T-cell (primary cell): Measurements from ENCODE around the gene ZNF33B. TPM values are rescaled to one million over a fixed set of nuclear protein-coding genes. Genes with fewer than 3 reads are reported as not detected.
A peak's percentile ranks its signal among the peaks of the same experiment; 100 is the strongest.

Source experiments
- ATAC-seq, 4 experiments: fragments of 200-7000 bp in 3 of 4; fragments of 150-1000 bp in 1 of 4; cut with Tn5 transposase; replicated peaks in 1 of 4; 1 replicate in 3 of 4; 2 replicates in 1 of 4; pipeline ENCODE4 v1.10.0; 2021; ENCODE audit warnings: moderate library complexity in 3 of 4, mild to moderate bottlenecking in 2 of 4, moderate number of reproducible peaks in 1 of 4
- CTCF ChIA-PET, 2 donors: fragments of 300-600 bp; sonication (Branson Sonifier 250); formaldehyde crosslinking; loops; one replicate each; lab custom pipeline; 2022; ENCODE audit warnings: antibody characterized with exemption in 2 of 2; lab: Charles Lee
- POLR2A ChIA-PET, 2 donors: fragments of 300-600 bp; sonication (Branson Sonifier 250); formaldehyde crosslinking; loops; one replicate each; lab custom pipeline; 2022; ENCODE audit warnings: antibody characterized with exemption in 2 of 2; lab: Charles Lee
- DNase-seq, 35 experiments: peaks; one replicate each; pipeline versions ENCODE4 v3.0.0 to v3.0.0-alpha.2; 2013 to 2023
- H3K27ac ChIP-seq: one replicate; pipeline ENCODE4 v1.5.1; 2013; ENCODE audit warnings: low read length
- H3K27me3 ChIP-seq, 2 experiments: replicated peaks in 1 of 2; 1 replicate in 1 of 2; 2 replicates in 1 of 2; pipeline versions ENCODE4 v1.6.1 to v1.7.0; 2013; ENCODE audit warnings: low read length in 1 of 2, mixed read lengths in 1 of 2; ENCODE audit not compliant: control insufficient read depth in 2 of 2, insufficient read depth in 2 of 2; ENCODE audit errors: extremely low read depth in 1 of 2
- H3K36me3 ChIP-seq, 2 donors: 1 replicate in 1 of 2; 2 replicates in 1 of 2; pipeline versions ENCODE4 v1.6.1 to v1.7.0; 2013; ENCODE audit warnings: low read length in 1 of 2; ENCODE audit not compliant: control insufficient read depth in 2 of 2, insufficient read depth in 1 of 2; ENCODE audit errors: extremely low read depth in 1 of 2
- H3K4me1 ChIP-seq, 2 experiments: 1 replicate in 1 of 2; 2 replicates in 1 of 2; pipeline versions ENCODE4 v1.6.1 to v1.7.0; 2013; ENCODE audit warnings: low read length in 2 of 2, mixed read lengths in 1 of 2; ENCODE audit not compliant: insufficient read depth in 2 of 2, control insufficient read depth in 1 of 2; ENCODE audit errors: extremely low read depth in 1 of 2
- H3K4me3 ChIP-seq, 2 donors: 1 replicate in 1 of 2; 2 replicates in 1 of 2; pipeline versions ENCODE4 v1.5.1 to v1.7.0; 2013; ENCODE audit warnings: mild to moderate bottlenecking in 2 of 2, low read length in 1 of 2, moderate library complexity in 1 of 2; ENCODE audit not compliant: control insufficient read depth in 1 of 2; ENCODE audit errors: extremely low read depth in 1 of 2
- H3K9me3 ChIP-seq: 2 replicates; pipeline ENCODE4 v1.7.0; 2013
- H3K27ac Mint-ChIP-seq, 2 donors: one replicate each; pipeline ENCODE4 v1.8.0; 2020 to 2021; ENCODE audit warnings: mild to moderate bottlenecking in 2 of 2, mixed read lengths in 2 of 2
- H3K27me3 Mint-ChIP-seq, 2 donors: one replicate each; pipeline ENCODE4 v1.8.0; 2021 to 2022; ENCODE audit warnings: mixed read lengths in 2 of 2
- H3K36me3 Mint-ChIP-seq: one replicate; pipeline ENCODE4 v1.8.0; 2021; ENCODE audit warnings: mixed read lengths
- H3K4me1 Mint-ChIP-seq, 3 donors: one replicate each; pipeline ENCODE4 v1.8.0; 2020 to 2022; ENCODE audit warnings: mixed read lengths in 3 of 3, mild to moderate bottlenecking in 1 of 3
- H3K4me3 Mint-ChIP-seq, 3 donors: one replicate each; pipeline ENCODE4 v1.8.0; 2020 to 2022; ENCODE audit warnings: mild to moderate bottlenecking in 3 of 3, mixed read lengths in 3 of 3, moderate library complexity in 3 of 3
- H3K9me3 Mint-ChIP-seq, 3 donors: one replicate each; pipeline ENCODE4 v1.8.0; 2020 to 2022; ENCODE audit warnings: mixed read lengths in 3 of 3
- WGBS: methylation state at CpG from one replicate; pipeline ENCODE4 v1.1.5; 2013; ENCODE audit warnings: missing lambda C conversion rate; ENCODE audit not compliant: insufficient coverage; 5-methylcytosine and 5-hydroxymethylcytosine counted together
- total RNA-seq, 35 experiments: library from RNA in 6 of 35; stranded (reverse) in 6 of 35; fragments of 120-200 nt in 1 of 35; gene quantifications; one replicate each; pipeline versions ENCODE4 v1.2.1 to v1.2.4 and lab custom pipeline; 2013 to 2026

ZNF33B gene
- total RNA-seq, 5 donors from 2014 or later (not counting 1 experiment from before 2014, with no cell fraction given) = 26.4 to 61.6 (median 57.7) TPM

DNA sequence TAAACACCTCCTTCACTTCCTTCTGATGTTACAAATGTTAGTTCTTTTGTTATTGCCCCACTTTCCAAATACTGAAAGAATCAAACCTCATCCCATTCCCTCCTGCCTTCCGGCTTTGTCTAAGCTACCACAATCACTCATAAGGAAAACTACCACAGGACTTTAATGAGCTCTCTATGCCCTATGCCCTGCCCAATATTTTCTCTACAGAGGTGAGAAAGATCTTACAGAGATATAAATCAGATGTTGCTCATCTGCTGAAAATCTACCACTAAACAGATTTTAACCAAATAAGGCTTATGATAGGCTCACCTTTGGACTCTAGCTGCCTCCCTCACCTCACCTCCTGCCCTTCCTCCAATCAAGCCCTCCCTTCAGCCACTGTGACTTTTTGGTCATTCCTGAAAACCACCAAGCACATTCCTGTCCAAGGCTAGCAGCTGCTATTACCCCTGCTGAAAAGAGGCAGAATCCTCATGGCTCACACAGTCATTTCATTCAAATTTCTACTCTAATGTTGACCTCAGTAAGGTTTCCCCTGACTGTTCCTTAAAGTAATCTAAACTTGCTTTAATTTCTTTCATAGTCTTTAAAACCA is 7.7 kb downstream of the ZNF33B start:
- H3K27ac ChIP-seq = peak overlapping the region; percentile 51
- H3K36me3 Mint-ChIP-seq = peaks cover 81% of the 10 kb centered on the region
- no peaks in the 10 kb centered on the region for H3K27me3 ChIP-seq
- no peaks in the 10 kb centered on the region for H3K9me3 ChIP-seq
- H3K4me3 ChIP-seq = no peak overlapping the region
- peaks cover 12 to 40% of the 10 kb centered on the region in 2 donors for H3K36me3 ChIP-seq
- peaks cover 0 to 5% (median 4%) of the 10 kb centered on the region in 3 donors for H3K9me3 Mint-ChIP-seq
- H3K27me3 Mint-ChIP-seq = no peaks in the 10 kb centered on the region
- no peak for DNase-seq
- ATAC-seq = peak in 1 of 4 experiments; percentile 40
- H3K4me1 ChIP-seq = peaks cover 18 to 22% of the 10 kb centered on the region in 2 experiments
- H3K27ac Mint-ChIP-seq = peak overlapping the region; percentile 78 to 90
- H3K4me3 Mint-ChIP-seq = no peak overlapping the region
- ChIA-PET POLR2A (no interaction called here), CTCF (no interaction called here)
- no CpG with 5 or more reads among the region's 1 CpG for WGBS
- peaks cover 50 to 58% (median 53%) of the 10 kb centered on the region in 3 donors for H3K4me1 Mint-ChIP-seq

DNA sequence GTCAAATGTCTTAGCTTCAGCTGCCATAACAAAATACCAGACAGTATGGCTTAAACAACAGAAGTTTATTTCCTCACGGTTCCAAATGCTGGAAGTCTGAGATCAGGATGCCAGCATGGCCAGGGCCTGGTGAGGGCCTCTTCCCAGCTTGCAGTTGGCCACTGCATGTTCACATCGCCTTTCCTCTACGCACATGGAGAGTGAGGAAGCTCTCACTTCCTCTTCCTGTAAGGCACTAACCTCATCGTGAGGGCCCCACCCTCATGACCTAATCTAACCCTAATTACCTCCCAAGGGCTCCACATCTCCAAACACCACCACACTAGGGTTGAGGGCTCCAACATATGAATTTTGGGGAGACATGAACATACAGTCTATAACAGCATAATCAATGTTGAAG is 14.4 kb downstream of the ZNF33B start:
- ChIA-PET CTCF (no interaction called here), POLR2A (no interaction called here)
- H3K9me3 Mint-ChIP-seq = peaks cover 0 to 14% (median 10%) of the 10 kb centered on the region in 3 donors
- no peak overlapping the region for H3K4me3 Mint-ChIP-seq
- peak overlapping the region in 1 of 2 donors; percentile 28 for H3K27ac Mint-ChIP-seq
- no peaks in the 10 kb centered on the region for H3K9me3 ChIP-seq
- ATAC-seq (no peak), DNase-seq (no peak)
- H3K27ac ChIP-seq = no peak overlapping the region
- peaks cover 4 to 39% of the 10 kb centered on the region in 2 donors for H3K36me3 ChIP-seq
- H3K4me3 ChIP-seq = no peak overlapping the region
- H3K27me3 Mint-ChIP-seq = no peaks in the 10 kb centered on the region
- 100% methylated on average over 1 of the region's 4 CpGs for WGBS
- H3K36me3 Mint-ChIP-seq = peaks cover 90% of the 10 kb centered on the region
- H3K4me1 ChIP-seq = peaks cover 0 to 3% of the 10 kb centered on the region in 2 experiments
- peaks cover 25 to 50% (median 28%) of the 10 kb centered on the region in 3 donors for H3K4me1 Mint-ChIP-seq
- no peaks in the 10 kb centered on the region for H3K27me3 ChIP-seq

DNA sequence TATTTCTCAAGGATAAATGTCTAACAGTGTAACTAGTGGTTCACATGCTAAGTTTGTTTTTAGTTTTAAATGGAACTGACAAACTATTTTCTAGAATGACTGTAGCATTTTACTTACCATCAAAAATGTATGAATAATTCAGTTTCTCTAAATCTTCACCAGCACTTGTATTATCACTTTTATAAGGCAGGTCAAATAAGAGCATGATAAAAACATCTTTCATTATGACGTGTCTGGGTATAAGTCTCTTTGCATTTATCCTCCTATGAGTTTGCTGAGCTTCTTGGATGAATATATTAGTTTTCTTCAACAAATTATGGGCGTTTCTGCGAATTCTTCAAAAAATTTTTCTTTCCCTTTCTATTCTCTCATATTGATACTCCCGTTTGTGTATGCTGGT is 19.9 kb downstream of the ZNF33B start:
- peaks cover 78% of the 10 kb centered on the region for H3K36me3 Mint-ChIP-seq
- peaks cover 0 to 26% of the 10 kb centered on the region in 2 donors for H3K36me3 ChIP-seq
- no peak overlapping the region for H3K27ac Mint-ChIP-seq
- ATAC-seq (no peak), DNase-seq (no peak)
- no CpG with 5 or more reads among the region's 4 CpGs for WGBS
- no peak overlapping the region for H3K27ac ChIP-seq
- CTCF ChIA-PET = interaction anchor here in 1 of 2 donors (0.6 kb wide), 1 partner anchor 13 kb away, joined by 4 read pairs; no protein-coding TSS in a partner anchor
- H3K9me3 Mint-ChIP-seq = no peaks in the 10 kb centered on the region
- no peaks in the 10 kb centered on the region for H3K27me3 Mint-ChIP-seq
- peaks cover 23 to 42% (median 24%) of the 10 kb centered on the region in 3 donors for H3K4me1 Mint-ChIP-seq
- POLR2A ChIA-PET = no interaction called here
- no peak overlapping the region for H3K4me3 ChIP-seq
- peaks cover 0 to 3% of the 10 kb centered on the region in 2 experiments for H3K4me1 ChIP-seq
- no peaks in the 10 kb centered on the region for H3K27me3 ChIP-seq
- H3K9me3 ChIP-seq = no peaks in the 10 kb centered on the region
- H3K4me3 Mint-ChIP-seq = no peak overlapping the region

DNA sequence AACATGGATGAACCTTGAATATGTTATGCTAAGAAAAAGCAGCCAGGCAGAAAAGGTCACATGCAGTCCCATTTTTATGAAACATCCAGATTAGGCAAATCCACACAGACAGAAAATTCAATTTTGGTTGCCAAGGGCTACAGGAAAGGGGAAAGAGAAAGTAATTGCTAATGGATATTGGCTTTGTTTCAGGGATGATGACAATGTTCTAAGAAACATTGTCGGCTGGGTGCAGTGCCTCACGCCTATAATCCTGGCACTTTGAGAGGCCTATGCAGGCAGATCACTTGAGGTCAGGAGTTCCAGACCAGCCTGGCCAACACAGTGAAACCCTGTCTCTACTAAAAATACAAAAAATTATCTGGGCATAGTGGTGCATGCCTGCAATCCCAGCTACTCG is 23.0 kb downstream of the ZNF33B start:
- no peaks in the 10 kb centered on the region for H3K27me3 Mint-ChIP-seq
- Histone ChIP-seq H3K27me3 (no peaks in the 10 kb centered on the region), H3K27ac (no peak overlapping the region), H3K4me3 (no peak overlapping the region), H3K36me3 (peaks cover 0 to 32% of the 10 kb centered on the region in 2 donors), H3K9me3 (no peaks in the 10 kb centered on the region), H3K4me1 (peaks cover 0 to 2% of the 10 kb centered on the region in 2 experiments)
- H3K4me1 Mint-ChIP-seq = peaks cover 10 to 15% (median 14%) of the 10 kb centered on the region in 3 donors
- ATAC-seq = no peak
- no peak for DNase-seq
- 90% methylated on average over 3 of the region's 3 CpGs for WGBS
- peaks cover 0 to 3% (median 0%) of the 10 kb centered on the region in 3 donors for H3K9me3 Mint-ChIP-seq
- no peak overlapping the region for H3K4me3 Mint-ChIP-seq
- ChIA-PET POLR2A (no interaction called here), CTCF (no interaction called here)
- peaks cover 78% of the 10 kb centered on the region for H3K36me3 Mint-ChIP-seq
- H3K27ac Mint-ChIP-seq = no peak overlapping the region

DNA sequence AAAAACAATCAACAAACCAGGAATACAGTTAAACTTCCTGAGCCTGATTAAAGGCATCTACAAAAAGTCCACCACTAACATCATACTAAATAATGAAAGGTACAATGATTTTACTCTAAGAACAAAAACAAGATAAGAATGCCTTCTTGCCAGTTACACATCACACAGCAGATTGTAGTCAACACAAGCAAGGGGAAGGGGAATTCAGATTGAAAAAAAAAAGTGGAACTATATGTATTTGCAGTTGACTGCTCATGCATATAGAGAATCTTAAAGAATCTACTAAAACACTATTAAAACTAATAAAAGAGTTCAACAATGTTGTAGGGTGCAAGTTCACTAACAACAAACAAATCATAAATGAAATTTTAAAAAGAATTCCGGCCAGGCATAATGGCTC is 28.5 kb downstream of the ZNF33B start:
- Mint-ChIP-seq H3K27ac (no peak overlapping the region), H3K4me3 (no peak overlapping the region), H3K4me1 (peaks cover 4 to 16% (median 10%) of the 10 kb centered on the region in 3 donors), H3K36me3 (peaks cover 85% of the 10 kb centered on the region), H3K9me3 (peaks cover 0 to 22% (median 17%) of the 10 kb centered on the region in 3 donors), H3K27me3 (no peaks in the 10 kb centered on the region)
- ATAC-seq (no peak), DNase-seq (no peak)
- CTCF ChIA-PET = no interaction called here
- no CpG with 5 or more reads among the region's 1 CpG for WGBS
- POLR2A ChIA-PET = no interaction called here
- no peaks in the 10 kb centered on the region for H3K9me3 ChIP-seq
- H3K4me1 ChIP-seq = no peaks in the 10 kb centered on the region
- no peaks in the 10 kb centered on the region for H3K27me3 ChIP-seq
- no peak overlapping the region for H3K4me3 ChIP-seq
- peaks cover 6 to 40% of the 10 kb centered on the region in 2 donors for H3K36me3 ChIP-seq
- H3K27ac ChIP-seq = no peak overlapping the region

DNA sequence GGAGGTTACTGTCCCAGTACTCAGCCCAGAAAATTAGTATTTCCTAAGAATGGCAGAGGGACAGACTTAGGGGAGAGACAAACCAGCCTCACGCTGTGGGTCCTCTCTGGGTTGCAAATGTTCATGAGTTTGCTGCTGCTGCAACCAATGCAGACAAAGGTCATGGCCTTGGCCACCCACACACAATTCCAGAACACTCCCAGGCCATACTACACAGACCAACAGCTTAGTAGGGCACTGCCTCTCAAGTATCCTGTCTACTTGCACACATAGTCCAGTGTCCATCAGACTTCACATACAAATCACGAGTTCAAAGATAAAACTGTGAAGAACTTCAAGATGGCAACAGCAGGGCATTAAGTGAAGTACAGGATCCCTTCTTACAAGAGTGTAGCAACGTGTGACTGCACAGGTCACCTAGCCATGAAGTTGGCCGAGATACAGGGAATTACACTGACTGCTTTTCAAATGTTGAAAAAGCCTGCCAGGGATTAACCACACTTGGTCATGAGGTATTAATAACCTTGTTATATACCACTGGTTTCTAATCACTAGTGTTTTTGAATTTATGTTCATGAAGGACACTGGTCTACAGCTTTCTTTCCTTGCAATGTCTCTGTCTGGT is 40.0 kb downstream of the ZNF33B start:
- no peak for DNase-seq
- 100% methylated on average over 4 of the region's 4 CpGs for WGBS

More for the DNA sequence above, 40.0 kb downstream of the ZNF33B start:
- CTCF ChIA-PET = no interaction called here
- H3K36me3 ChIP-seq = peaks cover 0 to 35% of the 10 kb centered on the region in 2 donors
- no peaks in the 10 kb centered on the region for H3K27me3 ChIP-seq
- Mint-ChIP-seq H3K27me3 (no peaks in the 10 kb centered on the region), H3K9me3 (peaks cover 28 to 63% (median 39%) of the 10 kb centered on the region in 3 donors), H3K27ac (no peak overlapping the region), H3K4me3 (no peak overlapping the region), H3K4me1 (peaks cover 0 to under 1% (median 0%) of the 10 kb centered on the region in 3 donors), H3K36me3 (peaks cover 84% of the 10 kb centered on the region)
- ATAC-seq = no peak
- POLR2A ChIA-PET = no interaction called here
- H3K4me3 ChIP-seq = no peak overlapping the region
- no peak overlapping the region for H3K27ac ChIP-seq
- H3K4me1 ChIP-seq = no peaks in the 10 kb centered on the region
- peaks cover 14% of the 10 kb centered on the region for H3K9me3 ChIP-seq
